A673 (cell line): ENCODE data around the gene ARFIP1. TPM values are rescaled to one million over a fixed set of nuclear protein-coding genes. Genes with fewer than 3 reads are reported as not detected.

Experiments
- BruUV-seq: library from RNA; stranded (reverse); fragments of 400-500 nt; replicated peaks from 2 replicates; lab custom pipeline; 2021; lab: Mats Ljungman, UMichigan
- CTCF ChIA-PET: fragments of 300-600 bp; sonication (Branson Sonifier 250); formaldehyde crosslinking; loops from one replicate; lab custom pipeline; 2022; ENCODE audit warnings: antibody characterized with exemption; lab: Charles Lee
- POLR2A ChIA-PET: fragments of 300-600 bp; sonication (Branson Sonifier 250); formaldehyde crosslinking; loops from one replicate; lab custom pipeline; 2022; ENCODE audit warnings: antibody characterized with exemption; ENCODE audit not compliant: low non-redundant PET; lab: Charles Lee
- DNase-seq: peaks from one replicate; pipeline ENCODE4 v3.0.0-alpha.2; 2015; ENCODE audit warnings: low spot score
- H3K27ac ChIP-seq: fragments of 200-600 bp; sonication (generic); 2 replicates; pipeline ENCODE4 v1.5.1; 2016; ENCODE audit warnings: mixed run types, low read depth, mild to moderate bottlenecking, mixed read lengths, antibody characterized with exemption, low read length; ENCODE audit not compliant: poor library complexity, severe bottlenecking
- H3K27me3 ChIP-seq: fragments of 200-600 bp; sonication (generic); replicated peaks from 2 replicates; pipeline ENCODE4 v1.6.1; 2017; ENCODE audit warnings: mixed run types, low read depth, mild to moderate bottlenecking, mixed read lengths, antibody characterized with exemption, low read length; ENCODE audit not compliant: insufficient read depth, poor library complexity
- H3K36me3 ChIP-seq: fragments of 200-600 bp; sonication (generic); 2 replicates; pipeline ENCODE4 v1.6.1; 2016; ENCODE audit warnings: mixed run types, mild to moderate bottlenecking, mixed read lengths, antibody characterized with exemption, low read length; ENCODE audit not compliant: insufficient read depth, poor library complexity, severe bottlenecking
- H3K4me1 ChIP-seq: fragments of 200-600 bp; sonication (generic); 2 replicates; pipeline ENCODE4 v1.6.1; 2017; ENCODE audit warnings: mixed run types, mild to moderate bottlenecking, mixed read lengths, antibody characterized with exemption, low read length; ENCODE audit not compliant: insufficient read depth, poor library complexity, severe bottlenecking
- H3K4me3 ChIP-seq: fragments of 200-600 bp; sonication (generic); 2 replicates; pipeline ENCODE4 v1.5.1; 2016; ENCODE audit warnings: low read depth, mixed run types, mild to moderate bottlenecking, mixed read lengths, low read length; ENCODE audit not compliant: poor library complexity, severe bottlenecking
- H3K9me3 ChIP-seq: fragments of 200-600 bp; sonication (generic); 2 replicates; pipeline ENCODE4 v1.6.1; 2016; ENCODE audit warnings: mixed run types, low read depth, mild to moderate bottlenecking, mixed read lengths, antibody characterized with exemption, low read length; ENCODE audit not compliant: poor library complexity, severe bottlenecking
- EZH2 ChIP-seq: fragments of 200-600 bp; sonication (generic); IDR thresholded peaks from 2 replicates; pipeline ENCODE4 v1.6.1; 2017; ENCODE audit warnings: borderline replicate concordance, low read depth, mild to moderate bottlenecking, mixed read lengths, antibody characterized with exemption, low read length; ENCODE audit not compliant: poor library complexity, severe bottlenecking
- intact Hi-C: fragments of 100-400 bp; cut with micrococcal nuclease; formaldehyde crosslinking; loops from one replicate; pipeline ENCODE4 v1.10.0; 2022; ENCODE audit not compliant: unreplicated experiment
- total RNA-seq: library from RNA; stranded (reverse); gene quantifications from 2 replicates; pipeline ENCODE4 v1.2.3, GENCODE V29; 2021
- TF ChIP-seq, protein P1 (sequence below): fragments of 300-800, 200-600 bp; sonication (generic); conservative IDR thresholded peaks from 2 replicates; pipeline ENCODE4 v1.5.1; 2017; ENCODE audit warnings: low read depth, mild to moderate bottlenecking, antibody characterized with exemption, low read length, moderate library complexity, mixed read lengths

The ARFIP1 gene
- total RNA-seq, 1 experiment from 2014 or later, result 30.4 TPM

DNA sequence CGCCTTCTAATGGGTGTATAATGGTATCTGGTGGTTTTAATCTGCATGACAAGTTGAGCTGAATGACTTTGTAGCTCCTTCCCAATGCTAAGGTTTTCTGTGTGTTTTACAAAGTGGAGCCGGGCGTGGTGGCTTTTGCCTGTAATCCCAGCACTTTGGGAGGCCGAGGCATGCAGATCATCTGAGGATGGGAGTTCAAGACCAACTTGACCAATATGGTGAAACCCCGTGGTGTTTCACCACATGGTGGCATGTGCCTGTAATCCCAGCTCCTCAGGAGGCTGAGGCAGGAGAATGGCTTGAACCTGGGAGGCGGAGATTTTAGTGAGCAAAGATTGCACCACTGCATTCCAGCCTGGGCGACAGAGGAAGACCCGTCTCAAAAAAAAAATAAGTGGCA is 28.9 kb downstream of the ARFIP1 start:
- H3K27me3 ChIP-seq, result no peaks in the 10 kb centered on the region
- intact Hi-C loops, result no loop called here
- ChIA-PET POLR2A (no interaction called here), CTCF (no interaction called here)
- no peaks in the 10 kb centered on the region for H3K36me3 ChIP-seq
- H3K4me1 ChIP-seq, result no peaks in the 10 kb centered on the region
- DNase-seq, result no peak
- no peak for TF ChIP-seq EZH2
- TF ChIP-seq, protein P1, sequence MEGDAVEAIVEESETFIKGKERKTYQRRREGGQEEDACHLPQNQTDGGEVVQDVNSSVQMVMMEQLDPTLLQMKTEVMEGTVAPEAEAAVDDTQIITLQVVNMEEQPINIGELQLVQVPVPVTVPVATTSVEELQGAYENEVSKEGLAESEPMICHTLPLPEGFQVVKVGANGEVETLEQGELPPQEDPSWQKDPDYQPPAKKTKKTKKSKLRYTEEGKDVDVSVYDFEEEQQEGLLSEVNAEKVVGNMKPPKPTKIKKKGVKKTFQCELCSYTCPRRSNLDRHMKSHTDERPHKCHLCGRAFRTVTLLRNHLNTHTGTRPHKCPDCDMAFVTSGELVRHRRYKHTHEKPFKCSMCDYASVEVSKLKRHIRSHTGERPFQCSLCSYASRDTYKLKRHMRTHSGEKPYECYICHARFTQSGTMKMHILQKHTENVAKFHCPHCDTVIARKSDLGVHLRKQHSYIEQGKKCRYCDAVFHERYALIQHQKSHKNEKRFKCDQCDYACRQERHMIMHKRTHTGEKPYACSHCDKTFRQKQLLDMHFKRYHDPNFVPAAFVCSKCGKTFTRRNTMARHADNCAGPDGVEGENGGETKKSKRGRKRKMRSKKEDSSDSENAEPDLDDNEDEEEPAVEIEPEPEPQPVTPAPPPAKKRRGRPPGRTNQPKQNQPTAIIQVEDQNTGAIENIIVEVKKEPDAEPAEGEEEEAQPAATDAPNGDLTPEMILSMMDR, result no peak
- BruUV-seq, result no TSS peak
- no peak overlapping the region for H3K27ac ChIP-seq
- no peaks in the 10 kb centered on the region for H3K9me3 ChIP-seq
- H3K4me3 ChIP-seq, result no peak overlapping the region

DNA sequence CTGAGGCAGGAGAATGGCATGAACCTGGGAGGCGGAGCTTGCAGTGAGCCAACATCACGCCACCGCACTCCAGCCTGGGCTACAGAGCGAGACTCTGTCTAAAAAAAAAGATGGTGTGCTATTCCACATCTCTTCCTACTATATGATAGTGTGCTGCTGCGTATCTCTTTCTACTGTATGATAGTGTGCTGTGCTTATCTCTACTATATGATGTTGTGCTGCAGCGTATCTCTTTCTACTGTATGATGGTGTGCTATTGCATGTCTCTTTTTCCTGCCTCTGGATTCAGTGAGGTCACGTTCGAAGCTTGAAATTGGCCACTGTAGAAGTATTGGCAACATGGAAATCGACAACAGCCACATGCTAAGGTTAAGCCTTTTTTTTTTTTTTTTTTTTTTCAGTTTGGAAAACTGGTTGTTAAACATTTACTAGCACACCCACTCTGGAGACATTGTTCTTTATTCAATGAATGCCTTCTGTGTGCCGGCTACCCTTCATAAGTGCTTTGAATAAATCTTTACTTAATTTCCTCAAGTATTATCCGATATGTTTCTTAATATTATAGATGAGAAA is 31.0 kb downstream of the ARFIP1 start:
- H3K27me3 ChIP-seq, result no peaks in the 10 kb centered on the region
- no peaks in the 10 kb centered on the region for H3K9me3 ChIP-seq
- TF ChIP-seq, protein P1, result no peak
- TF ChIP-seq EZH2, result no peak
- H3K36me3 ChIP-seq, result no peaks in the 10 kb centered on the region
- BruUV-seq, result no TSS peak
- H3K4me1 ChIP-seq, result no peaks in the 10 kb centered on the region
- POLR2A ChIA-PET, result no interaction called here
- DNase-seq, result no peak
- no peak overlapping the region for H3K27ac ChIP-seq
- no peak overlapping the region for H3K4me3 ChIP-seq
- CTCF ChIA-PET, result no interaction called here
- intact Hi-C loops, result no loop called here

DNA sequence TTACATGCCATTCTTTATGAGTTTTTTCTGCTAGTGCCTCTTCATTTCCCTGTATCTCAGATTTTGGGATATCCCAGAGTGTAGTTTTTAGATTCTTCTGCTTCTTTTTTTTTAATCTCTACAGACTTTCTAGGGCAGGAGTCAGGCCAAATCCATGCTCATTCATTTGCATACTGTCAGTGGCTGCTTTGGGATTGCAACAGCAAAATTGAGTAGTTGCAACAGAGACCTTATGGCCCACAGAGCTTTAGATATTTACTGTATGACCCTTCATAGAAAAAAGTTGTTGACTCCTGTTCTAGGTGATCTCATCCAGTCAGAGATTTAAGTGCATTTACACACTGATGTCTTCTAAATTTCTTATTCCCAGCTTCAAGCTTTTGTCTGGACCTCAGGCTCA is 35.3 kb downstream of the ARFIP1 start:
- ChIA-PET POLR2A (no interaction called here), CTCF (no interaction called here)
- intact Hi-C loops, result no loop called here
- peaks cover 5% of the 10 kb centered on the region for H3K9me3 ChIP-seq
- H3K4me1 ChIP-seq, result no peaks in the 10 kb centered on the region
- TF ChIP-seq, protein P1, result no peak
- no peak for TF ChIP-seq EZH2
- H3K36me3 ChIP-seq, result peaks cover 4% of the 10 kb centered on the region
- no peak overlapping the region for H3K27ac ChIP-seq
- no TSS peak for BruUV-seq
- no peak overlapping the region for H3K4me3 ChIP-seq
- no peaks in the 10 kb centered on the region for H3K27me3 ChIP-seq
- DNase-seq, result no peak
